Left lung (tissue), 10 donors: Measurements from ENCODE around the gene SDK2. TPM values are rescaled to one million over a fixed set of nuclear protein-coding genes. Genes with fewer than 3 reads are reported as not detected.

Experiments used
- ATAC-seq: fragments of 200-7000 bp; cut with Tn5 transposase; one replicate; pipeline ENCODE4 v1.9.1; 2020; ENCODE audit warnings: moderate library complexity
- DNase-seq, 4 donors: peaks; one replicate each; pipeline ENCODE4 v3.0.0-alpha.2; 2013 to 2020
- H3K27ac ChIP-seq, 2 donors: fragments of 200-600 bp; sonication (generic) in 1 of 2; one replicate each; pipeline versions ENCODE4 v1.5.0 to v1.8.0; 2020 to 2021
- H3K27me3 ChIP-seq, 2 donors: fragments of 200-600 bp; sonication (generic) in 1 of 2; one replicate each; pipeline versions ENCODE4 v1.5.0 to v1.8.0; 2020 to 2021
- H3K36me3 ChIP-seq, 2 donors: fragments of 200-600 bp; sonication (generic) in 1 of 2; one replicate each; pipeline versions ENCODE4 v1.5.0 to v1.8.0; 2020 to 2021
- H3K4me1 ChIP-seq, 2 donors: fragments of 200-600 bp; one replicate each; pipeline ENCODE4 v1.8.0; 2021
- H3K4me3 ChIP-seq, 2 donors: fragments of 200-600 bp; sonication (generic) in 1 of 2; one replicate each; pipeline versions ENCODE4 v1.5.0 to v1.8.0; 2020 to 2021; ENCODE audit warnings: mild to moderate bottlenecking in 1 of 2
- H3K9me3 ChIP-seq, 2 donors: fragments of 200-600 bp; sonication (generic) in 1 of 2; one replicate each; pipeline versions ENCODE4 v1.5.0 to v1.8.0; 2020 to 2021
- intact Hi-C, 2 donors: fragments of 100-400 bp; cut with DNase I; formaldehyde crosslinking; loops; one replicate each; pipeline versions ENCODE4 v1.11.2 to v1.14.2; 2022
- polyA plus RNA-seq, 6 donors: library from polyadenylated mRNA; unstranded; fragments of 120-200 nt; gene quantifications; one replicate each; pipeline ENCODE4 v1.2.1, GENCODE V29; 2013; ENCODE audit not compliant: insufficient read length in 6 of 6
- total RNA-seq, 2 donors: library from RNA; stranded (reverse); fragmentation: NEBNext Ultra II Directional; extraction: Animal tissue kit (Norgen Biotek cat#: 25700); gene quantifications; one replicate each; pipeline ENCODE4 v1.2.1, GENCODE V29; 2021
- TF ChIP-seq, protein P1 (sequence below), 2 donors: fragments of 200-600 bp; sonication (generic) in 1 of 2; IDR thresholded peaks; one replicate each; pipeline versions ENCODE4 v1.5.0 to v1.8.0; 2021; ENCODE audit warnings: antibody characterized with exemption in 2 of 2
- donor health status: DM: no; HTN: yes; CAD: no.
- donor health status: DM: no; HTN: no; CAD: no.

Gene SDK2
- total and polyA plus RNA-seq, 8 donors, result 6.0 to 10.9 (median 7.5) TPM

DNA sequence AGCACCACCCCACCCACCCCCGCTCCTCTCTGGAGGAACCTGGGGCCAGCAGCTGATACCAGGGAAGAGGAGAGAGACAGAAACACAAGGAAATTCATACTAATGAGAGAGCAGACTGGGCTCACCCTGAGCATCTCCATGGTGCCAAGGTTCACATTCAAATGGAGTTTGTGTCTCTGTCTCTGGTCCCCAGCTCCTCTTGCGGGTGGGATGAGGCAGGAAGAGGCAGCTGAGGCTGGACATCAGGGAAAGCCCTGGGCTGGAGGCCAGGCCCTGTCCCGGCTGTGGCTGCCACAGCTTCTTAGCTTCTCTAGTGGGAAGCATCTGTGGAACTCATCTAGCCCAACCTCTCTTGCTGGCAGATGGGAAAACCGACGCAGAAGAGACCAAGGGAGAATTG lies 121.5 kb downstream of the SDK2 start:
- no peak for ATAC-seq
- no peaks in the 10 kb centered on the region for H3K27me3 ChIP-seq
- no peaks in the 10 kb centered on the region for H3K36me3 ChIP-seq
- H3K4me3 ChIP-seq, result no peak overlapping the region
- H3K9me3 ChIP-seq, result no peaks in the 10 kb centered on the region
- intact Hi-C loops, result no loop called here
- DNase-seq, result no peak
- TF ChIP-seq, protein P1, sequence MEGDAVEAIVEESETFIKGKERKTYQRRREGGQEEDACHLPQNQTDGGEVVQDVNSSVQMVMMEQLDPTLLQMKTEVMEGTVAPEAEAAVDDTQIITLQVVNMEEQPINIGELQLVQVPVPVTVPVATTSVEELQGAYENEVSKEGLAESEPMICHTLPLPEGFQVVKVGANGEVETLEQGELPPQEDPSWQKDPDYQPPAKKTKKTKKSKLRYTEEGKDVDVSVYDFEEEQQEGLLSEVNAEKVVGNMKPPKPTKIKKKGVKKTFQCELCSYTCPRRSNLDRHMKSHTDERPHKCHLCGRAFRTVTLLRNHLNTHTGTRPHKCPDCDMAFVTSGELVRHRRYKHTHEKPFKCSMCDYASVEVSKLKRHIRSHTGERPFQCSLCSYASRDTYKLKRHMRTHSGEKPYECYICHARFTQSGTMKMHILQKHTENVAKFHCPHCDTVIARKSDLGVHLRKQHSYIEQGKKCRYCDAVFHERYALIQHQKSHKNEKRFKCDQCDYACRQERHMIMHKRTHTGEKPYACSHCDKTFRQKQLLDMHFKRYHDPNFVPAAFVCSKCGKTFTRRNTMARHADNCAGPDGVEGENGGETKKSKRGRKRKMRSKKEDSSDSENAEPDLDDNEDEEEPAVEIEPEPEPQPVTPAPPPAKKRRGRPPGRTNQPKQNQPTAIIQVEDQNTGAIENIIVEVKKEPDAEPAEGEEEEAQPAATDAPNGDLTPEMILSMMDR (IDR thresholded peaks at IDR 0.05), result no peak
- H3K27ac ChIP-seq, result no peak overlapping the region
- no peaks in the 10 kb centered on the region for H3K4me1 ChIP-seq

DNA sequence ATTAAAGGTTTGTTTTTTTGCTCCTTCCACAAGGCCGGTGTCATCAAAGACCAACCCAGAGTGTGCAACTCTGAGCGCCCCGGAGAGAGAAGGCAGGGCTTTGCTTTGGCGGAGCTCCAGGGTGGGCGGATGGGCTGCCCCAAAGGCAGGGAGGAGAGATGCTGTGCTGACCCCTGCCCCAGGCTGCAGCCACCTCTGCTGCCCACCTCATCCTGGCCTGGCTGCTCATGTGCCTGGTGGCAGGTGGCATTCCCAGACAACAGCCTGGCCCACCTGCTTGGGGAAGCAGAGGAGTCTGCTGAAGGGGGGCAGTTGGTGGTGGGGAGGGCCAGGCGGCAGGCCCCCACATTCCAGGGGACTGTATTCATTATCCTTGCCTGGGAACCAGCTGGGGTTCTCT lies 122.1 kb downstream of the SDK2 start:
- no peak overlapping the region for H3K27ac ChIP-seq
- no peak overlapping the region for H3K4me3 ChIP-seq
- H3K27me3 ChIP-seq, result no peaks in the 10 kb centered on the region
- H3K9me3 ChIP-seq, result no peaks in the 10 kb centered on the region
- TF ChIP-seq, protein P1 (IDR thresholded peaks at IDR 0.05), result no peak
- peak in 1 of 4 donors; percentile 53 for DNase-seq
- ATAC-seq, result no peak
- no peaks in the 10 kb centered on the region for H3K36me3 ChIP-seq
- intact Hi-C loops, result no loop called here
- no peaks in the 10 kb centered on the region for H3K4me1 ChIP-seq

DNA sequence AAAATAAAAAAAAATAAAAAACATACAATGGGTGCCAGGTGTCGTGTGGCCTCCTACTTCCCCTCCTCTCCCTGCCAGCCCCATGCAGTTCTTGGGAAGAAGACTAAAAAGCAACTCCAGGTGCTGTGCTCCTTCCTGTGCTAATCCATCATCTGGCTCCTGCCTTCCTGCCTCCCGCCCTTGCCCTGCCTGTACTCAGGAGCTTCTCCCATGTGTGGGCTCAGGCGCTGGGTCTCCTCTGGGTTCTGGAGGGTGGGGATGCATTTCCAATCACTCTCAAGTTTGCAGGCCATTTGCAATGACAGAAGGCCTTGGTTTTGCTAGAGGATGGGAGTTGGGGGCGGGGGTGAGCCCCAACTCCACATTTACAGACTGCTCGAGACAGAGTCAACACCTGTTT lies 122.9 kb downstream of the SDK2 start:
- intact Hi-C loops, result no loop called here
- Histone ChIP-seq H3K27me3 (no peaks in the 10 kb centered on the region), H3K4me1 (no peaks in the 10 kb centered on the region), H3K36me3 (no peaks in the 10 kb centered on the region), H3K27ac (no peak overlapping the region), H3K4me3 (no peak overlapping the region), H3K9me3 (no peaks in the 10 kb centered on the region)
- DNase-seq, result no peak
- ATAC-seq, result no peak
- TF ChIP-seq, protein P1 (IDR thresholded peaks at IDR 0.05), result no peak

DNA sequence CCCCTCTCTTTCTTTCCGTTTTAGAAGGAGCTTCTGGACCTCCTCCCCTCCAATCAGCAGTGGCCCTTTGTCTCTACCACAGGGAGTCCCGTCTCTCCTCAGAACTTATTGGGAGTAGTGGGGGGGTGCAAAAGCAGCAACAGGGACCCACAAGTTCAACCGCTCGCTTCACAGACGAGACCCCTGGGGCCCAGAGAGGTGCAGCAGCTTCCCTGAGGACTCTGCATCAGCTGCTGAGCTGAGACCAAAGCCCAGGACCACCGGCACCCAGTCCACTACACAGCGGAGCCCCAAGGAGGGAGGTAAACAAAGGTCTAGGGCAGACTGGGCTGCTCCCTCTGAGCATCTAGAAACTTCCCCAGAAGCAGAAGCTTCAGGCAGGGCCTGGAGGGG lies 123.9 kb downstream of the SDK2 start:
- TF ChIP-seq, protein P1 (IDR thresholded peaks at IDR 0.05), result no peak
- Histone ChIP-seq H3K4me1 (no peaks in the 10 kb centered on the region), H3K36me3 (no peaks in the 10 kb centered on the region), H3K4me3 (no peak overlapping the region), H3K9me3 (no peaks in the 10 kb centered on the region), H3K27ac (no peak overlapping the region), H3K27me3 (no peaks in the 10 kb centered on the region)
- ATAC-seq (no peak), DNase-seq (no peak)
- intact Hi-C loops, result no loop called here

DNA sequence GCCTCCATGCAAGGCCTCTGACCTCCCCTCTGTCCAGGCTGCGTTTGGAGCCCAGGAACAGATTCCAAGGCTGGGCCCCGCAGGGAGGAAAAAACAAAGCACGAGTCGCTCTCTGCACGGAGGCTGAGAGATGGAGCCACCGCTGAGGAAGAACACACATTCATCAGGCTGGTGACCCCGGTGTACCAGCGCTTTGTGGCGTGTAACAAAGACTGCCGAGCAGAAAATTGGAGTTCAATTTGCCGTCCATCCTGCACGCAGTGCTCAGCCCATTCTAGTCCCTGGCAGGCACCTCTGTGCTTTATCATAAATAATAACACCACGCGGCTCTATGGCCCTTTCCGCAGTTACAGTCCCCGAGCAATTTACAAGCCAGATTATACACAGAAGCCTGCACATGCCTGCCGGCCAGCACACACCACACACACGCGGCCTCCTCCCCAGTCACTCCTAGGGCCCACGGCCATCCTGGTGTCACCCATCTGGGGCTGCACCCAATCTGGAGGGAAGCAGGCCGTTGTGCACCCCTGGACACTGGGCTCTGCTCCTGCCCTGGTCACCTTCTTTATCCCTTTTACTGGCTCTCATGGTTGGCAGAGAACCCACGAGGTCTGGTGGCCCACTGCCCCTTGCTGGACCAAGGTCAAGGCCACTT lies 124.4 kb downstream of the SDK2 start:
- ATAC-seq, result no peak
- H3K27me3 ChIP-seq, result no peaks in the 10 kb centered on the region
- intact Hi-C loops, result no loop called here

More for the DNA sequence above, 124.4 kb downstream of the SDK2 start:
- H3K4me1 ChIP-seq, result no peaks in the 10 kb centered on the region
- TF ChIP-seq, protein P1 (IDR thresholded peaks at IDR 0.05), result no peak
- no peak overlapping the region for H3K27ac ChIP-seq
- H3K36me3 ChIP-seq, result no peaks in the 10 kb centered on the region
- no peak for DNase-seq
- H3K4me3 ChIP-seq, result no peak overlapping the region
- no peaks in the 10 kb centered on the region for H3K9me3 ChIP-seq
